Transverse colon (tissue), 3 donors: ENCODE data around the gene SON.

ENCODE experiments used
- CTCF ChIP-seq, 5 experiments: fragments of 200-600 bp in 3 of 5; fragments of 450-650 bp in 2 of 5; sonication (generic) in 3 of 5; IDR thresholded peaks; 1 replicate in 2 of 5; 2 replicates in 3 of 5; pipeline ENCODE4 v1.5.1; 2016 to 2017; ENCODE audit warnings: antibody characterized with exemption in 5 of 5, inconsistent platforms in 3 of 5, mild to moderate bottlenecking in 2 of 5, moderate library complexity in 1 of 5
- POLR2A ChIP-seq: fragments of 450-650 bp; IDR thresholded peaks from one replicate; pipeline ENCODE4 v1.6.1; 2016; ENCODE audit warnings: antibody characterized with exemption, mild to moderate bottlenecking, moderate library complexity

- TF ChIP-seq CTCF (IDR thresholded peaks at IDR 0.05) (no peak), POLR2A (no peak)
Observed at GRCh38 chr21:33572350-33572749, 29.5 kb downstream of the SON start.
